SU-DHL-6 (cell line): ENCODE measurements around the gene HEXB.

Experiments
- H2AFZ ChIP-seq: fragments of 200-600 bp; sonication (generic); 2 replicates; pipeline ENCODE4 v1.6.1; 2014; ENCODE audit warnings: low read depth, mild to moderate bottlenecking, moderate library complexity, mixed read lengths, antibody characterized with exemption, low read length; ENCODE audit not compliant: severe bottlenecking
- H3F3A ChIP-seq: fragments of 200-600 bp; shearing (Covaris generic); 2 replicates; pipeline ENCODE4 v1.6.0; 2016; ENCODE audit warnings: antibody characterized with exemption, mild to moderate bottlenecking; ENCODE audit not compliant: insufficient read depth
- H3K27ac ChIP-seq: fragments of 200-600 bp; sonication (generic); 2 replicates; pipeline ENCODE4 v1.5.1; 2016; ENCODE audit warnings: low read depth, mild to moderate bottlenecking, low read length, moderate library complexity, mixed read lengths
- H3K27me3 ChIP-seq: fragments of 200-600 bp; sonication (generic), shearing (Covaris generic); 2 replicates; pipeline ENCODE4 v1.6.0; 2014; ENCODE audit warnings: mild to moderate bottlenecking, low read length
- H3K36me3 ChIP-seq: fragments of 200-600 bp; sonication (generic); 2 replicates; pipeline ENCODE4 v1.6.1; 2014; ENCODE audit warnings: mild to moderate bottlenecking, low read length, mixed read lengths
- H3K4me2 ChIP-seq: fragments of 300-600, 200-600 bp; shearing (Covaris generic), sonication (generic); 2 replicates; pipeline ENCODE4 v1.6.0; 2014; ENCODE audit warnings: low read length, low read depth, mild to moderate bottlenecking; ENCODE audit not compliant: poor library complexity, severe bottlenecking
- H3K4me3 ChIP-seq: fragments of 200-600 bp; sonication (generic); 2 replicates; pipeline ENCODE4 v1.5.1; 2014; ENCODE audit warnings: antibody characterized with exemption, low read length, mild to moderate bottlenecking, mixed read lengths; ENCODE audit not compliant: insufficient read depth, poor library complexity, severe bottlenecking
- H3K79me2 ChIP-seq: fragments of 200-600 bp; sonication (generic); 2 replicates; pipeline ENCODE4 v1.6.1; 2014; ENCODE audit warnings: mild to moderate bottlenecking, low read length, moderate library complexity; ENCODE audit not compliant: insufficient read depth
- H3K9ac ChIP-seq: fragments of 200-600 bp; sonication (generic); 2 replicates; pipeline ENCODE4 v1.7.0; 2014; ENCODE audit warnings: mild to moderate bottlenecking, low read length
- H3K9me2 ChIP-seq: fragments of 200-600 bp; sonication (generic); replicated peaks from 2 replicates; pipeline ENCODE4 v1.6.1; 2014; ENCODE audit warnings: low read length; ENCODE audit not compliant: insufficient read depth
- H3K9me3 ChIP-seq: fragments of 200-600 bp; sonication (generic); 2 replicates; pipeline ENCODE4 v1.6.1; 2014; ENCODE audit warnings: low read length, mixed read lengths; ENCODE audit not compliant: insufficient read depth
- H4K20me1 ChIP-seq: fragments of 200-600 bp; sonication (generic); 2 replicates; pipeline ENCODE4 v1.6.1; 2014; ENCODE audit warnings: low read depth, mild to moderate bottlenecking, antibody characterized with exemption, low read length, moderate library complexity, mixed read lengths
- EZH2phosphoT487 ChIP-seq: fragments of 200-600 bp; sonication (generic), shearing (Covaris generic); conservative IDR thresholded peaks from 2 replicates; pipeline ENCODE4 v1.6.1; 2018; ENCODE audit warnings: mild to moderate bottlenecking, antibody characterized with exemption, low read length, moderate library complexity, mixed read lengths
- TF ChIP-seq, protein P1 (sequence below): fragments of 200-600 bp; sonication (generic); IDR thresholded peaks from one replicate; pipeline ENCODE4 v1.5.1; 2017; ENCODE audit warnings: antibody characterized with exemption, mild to moderate bottlenecking, low read length, moderate library complexity; ENCODE audit not compliant: insufficient read depth, poor library complexity, severe bottlenecking

Gene HEXB

DNA sequence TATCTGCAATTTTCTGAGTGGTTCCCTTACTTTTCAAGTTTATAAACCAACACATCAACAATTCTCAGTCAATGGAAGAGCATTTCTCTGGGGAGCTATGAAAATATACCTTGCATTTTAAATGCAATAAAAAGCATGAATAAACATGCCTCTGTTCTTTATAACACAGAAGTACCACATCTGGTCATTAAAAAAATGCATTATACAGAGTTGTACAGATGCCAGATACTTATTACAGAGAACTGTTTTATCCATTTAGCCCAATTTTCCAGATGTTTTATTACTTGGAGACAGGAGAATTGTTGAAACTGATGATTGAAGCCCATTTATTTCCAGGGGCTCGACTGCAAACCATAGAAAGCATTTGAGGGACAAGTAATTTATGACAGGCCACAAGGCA is 19.2 kb upstream of the HEXB start:
- H3K79me2 ChIP-seq = no peaks in the 10 kb centered on the region
- no peak for TF ChIP-seq EZH2phosphoT487
- TF ChIP-seq, protein P1, sequence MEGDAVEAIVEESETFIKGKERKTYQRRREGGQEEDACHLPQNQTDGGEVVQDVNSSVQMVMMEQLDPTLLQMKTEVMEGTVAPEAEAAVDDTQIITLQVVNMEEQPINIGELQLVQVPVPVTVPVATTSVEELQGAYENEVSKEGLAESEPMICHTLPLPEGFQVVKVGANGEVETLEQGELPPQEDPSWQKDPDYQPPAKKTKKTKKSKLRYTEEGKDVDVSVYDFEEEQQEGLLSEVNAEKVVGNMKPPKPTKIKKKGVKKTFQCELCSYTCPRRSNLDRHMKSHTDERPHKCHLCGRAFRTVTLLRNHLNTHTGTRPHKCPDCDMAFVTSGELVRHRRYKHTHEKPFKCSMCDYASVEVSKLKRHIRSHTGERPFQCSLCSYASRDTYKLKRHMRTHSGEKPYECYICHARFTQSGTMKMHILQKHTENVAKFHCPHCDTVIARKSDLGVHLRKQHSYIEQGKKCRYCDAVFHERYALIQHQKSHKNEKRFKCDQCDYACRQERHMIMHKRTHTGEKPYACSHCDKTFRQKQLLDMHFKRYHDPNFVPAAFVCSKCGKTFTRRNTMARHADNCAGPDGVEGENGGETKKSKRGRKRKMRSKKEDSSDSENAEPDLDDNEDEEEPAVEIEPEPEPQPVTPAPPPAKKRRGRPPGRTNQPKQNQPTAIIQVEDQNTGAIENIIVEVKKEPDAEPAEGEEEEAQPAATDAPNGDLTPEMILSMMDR = no peak
- H4K20me1 ChIP-seq = no peaks in the 10 kb centered on the region
- H3K4me3 ChIP-seq = no peak overlapping the region
- H3K27me3 ChIP-seq = no peaks in the 10 kb centered on the region
- H2AFZ ChIP-seq = no peak overlapping the region
- H3K9ac ChIP-seq = no peak overlapping the region
- H3K4me2 ChIP-seq = no peak overlapping the region
- H3K9me3 ChIP-seq = peaks cover 12% of the 10 kb centered on the region; the same call in 1 of the 2 replicates
- no peaks in the 10 kb centered on the region for H3K36me3 ChIP-seq
- no peaks in the 10 kb centered on the region for H3F3A ChIP-seq
- H3K27ac ChIP-seq = no peak overlapping the region
- H3K9me2 ChIP-seq = no peaks in the 10 kb centered on the region

DNA sequence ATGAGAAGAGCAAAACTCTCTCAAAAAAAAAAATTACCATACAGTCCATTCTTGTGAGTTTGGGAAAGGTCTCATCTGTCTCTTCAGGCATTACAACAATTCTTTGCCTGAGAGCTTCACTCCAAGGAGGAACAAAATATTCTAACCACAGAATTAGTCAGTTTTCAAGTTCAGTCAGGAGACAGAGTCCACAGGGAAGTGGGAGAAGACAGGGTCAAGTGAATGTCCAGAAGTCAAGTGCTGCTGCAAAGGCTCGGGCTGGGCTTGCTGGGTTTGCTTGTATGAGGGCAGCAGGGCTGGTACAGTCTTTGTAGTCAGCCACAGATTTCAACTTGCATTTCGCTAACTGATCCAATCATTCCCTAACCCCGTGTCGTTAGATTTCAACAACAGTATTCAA is 17.6 kb upstream of the HEXB start:
- no peak overlapping the region for H3K27ac ChIP-seq
- H3K9me3 ChIP-seq = peaks cover 12% of the 10 kb centered on the region; the same call in 1 of the 2 replicates
- no peaks in the 10 kb centered on the region for H3K9me2 ChIP-seq
- no peaks in the 10 kb centered on the region for H3K27me3 ChIP-seq
- H3K4me2 ChIP-seq = no peak overlapping the region
- no peaks in the 10 kb centered on the region for H3F3A ChIP-seq
- no peaks in the 10 kb centered on the region for H3K79me2 ChIP-seq
- no peaks in the 10 kb centered on the region for H4K20me1 ChIP-seq
- no peak overlapping the region for H2AFZ ChIP-seq
- TF ChIP-seq, protein P1 = no peak
- no peak for TF ChIP-seq EZH2phosphoT487
- no peak overlapping the region for H3K4me3 ChIP-seq
- H3K36me3 ChIP-seq = no peaks in the 10 kb centered on the region
- no peak overlapping the region for H3K9ac ChIP-seq

DNA sequence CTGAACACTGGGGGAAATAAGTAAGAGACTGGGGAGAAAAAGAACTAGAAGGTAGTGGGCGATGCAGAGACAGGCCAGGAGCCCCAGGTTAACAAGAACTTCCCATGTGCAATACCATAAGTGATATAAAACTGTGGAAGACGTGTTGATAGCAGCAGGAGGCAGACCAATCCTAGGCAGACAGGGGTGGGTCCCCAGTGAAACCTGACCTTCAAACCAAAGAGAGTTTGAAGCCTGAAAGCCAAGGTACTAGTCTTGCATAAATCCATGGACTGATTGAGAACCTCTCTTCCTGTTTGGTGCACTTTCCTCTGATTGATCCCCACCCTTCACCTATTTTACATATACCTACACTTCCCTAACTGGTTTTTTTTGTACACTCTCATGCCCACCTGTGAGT is 15.2 kb upstream of the HEXB start:
- H3K9ac ChIP-seq = no peak overlapping the region
- no peak overlapping the region for H3K4me3 ChIP-seq
- no peak overlapping the region for H3K27ac ChIP-seq
- H3K9me2 ChIP-seq = no peaks in the 10 kb centered on the region
- H3K79me2 ChIP-seq = no peaks in the 10 kb centered on the region
- no peaks in the 10 kb centered on the region for H3F3A ChIP-seq
- H3K9me3 ChIP-seq = peaks cover 12% of the 10 kb centered on the region; the same call in 1 of the 2 replicates
- no peaks in the 10 kb centered on the region for H4K20me1 ChIP-seq
- TF ChIP-seq EZH2phosphoT487 = no peak
- TF ChIP-seq, protein P1 = no peak
- no peak overlapping the region for H3K4me2 ChIP-seq
- no peak overlapping the region for H2AFZ ChIP-seq
- no peaks in the 10 kb centered on the region for H3K27me3 ChIP-seq
- H3K36me3 ChIP-seq = no peaks in the 10 kb centered on the region
